Stimulated activated CD4-positive, alpha-beta T cell treated with anti-CD3 and anti-CD28 coated beads, Interleukin-2, amount 100 ng/mL, for 24 hours (primary cell): Measurements from ENCODE around the gene SPEN.

ENCODE experiments used
- DNase-seq, 2 donors: peaks; one replicate each; pipeline ENCODE4 v3.0.0-alpha.2; 2020

Gene SPEN

GRCh38 chr1:15937146-15937545 lies 89.6 kb downstream of the SPEN start:
- DNase-seq = no peak

GRCh38 chr1:15937706-15938168 lies 90.2 kb downstream of the SPEN start:
- DNase-seq = no peak

- DNase-seq = peak in 1 of 2 donors; percentile 19
These were observed 91.2 kb downstream of the SPEN start for GRCh38 chr1:15938628-15939161.

- DNase-seq = no peak
These were observed 91.9 kb downstream of the SPEN start for GRCh38 chr1:15939181-15940109.

- DNase-seq = no peak
These were observed 92.9 kb downstream of the SPEN start for GRCh38 chr1:15940110-15941043.

- DNase-seq = no peak
These were observed 93.7 kb downstream of the SPEN start for GRCh38 chr1:15941044-15941840.

GRCh38 chr1:15941899-15942660 lies 94.6 kb downstream of the SPEN start:
- no peak for DNase-seq

GRCh38 chr1:15942661-15943327 lies 95.3 kb downstream of the SPEN start:
- DNase-seq = no peak

GRCh38 chr1:15943328-15943991 lies 96.0 kb downstream of the SPEN start:
- DNase-seq = no peak

- DNase-seq = no peak
These were observed 96.4 kb downstream of the SPEN start for GRCh38 chr1:15943992-15944307.

GRCh38 chr1:15944308-15945010 lies 97.0 kb downstream of the SPEN start:
- no peak for DNase-seq

GRCh38 chr1:15945011-15945831 lies 97.7 kb downstream of the SPEN start:
- no peak for DNase-seq

- DNase-seq = no peak
These were observed 98.4 kb downstream of the SPEN start for GRCh38 chr1:15945832-15946448.

GRCh38 chr1:15946571-15947381 lies 99.3 kb downstream of the SPEN start:
- DNase-seq = no peak

- no peak for DNase-seq
These were observed 100.0 kb downstream of the SPEN start for GRCh38 chr1:15947382-15948090.

GRCh38 chr1:15948091-15948591 lies 100.6 kb downstream of the SPEN start:
- DNase-seq = peak in 1 of 2 donors; percentile 27
